AG04450 (cell line): ENCODE results near the gene SHC4. TPM values are rescaled to one million over a fixed set of nuclear protein-coding genes. Genes with fewer than 3 reads are reported as not detected.

Source experiments
- CTCF ChIA-PET: fragments of 300-600, 350-600 bp; formaldehyde crosslinking; extraction: SDS; loops from one replicate; lab custom pipeline; 2022; ENCODE audit warnings: antibody characterized with exemption, inconsistent platforms; lab: Charles Lee
- POLR2A ChIA-PET: fragments of 350-600 bp; formaldehyde crosslinking; extraction: SDS; loops from one replicate; lab custom pipeline; 2021; ENCODE audit warnings: antibody characterized with exemption, inconsistent platforms; lab: Yijun Ruan, JAX
- DNase-seq: peaks from one replicate; pipeline ENCODE4 v3.0.0-alpha.2; 2011; ENCODE audit warnings: low read depth, low spot score
- H3K27ac ChIP-seq: one replicate; pipeline ENCODE4 v1.5.1; 2012; ENCODE audit warnings: low read depth, low read length, control low read depth
- H3K27me3 ChIP-seq: one replicate; pipeline ENCODE4 v1.6.0; 2012; ENCODE audit warnings: low read length; ENCODE audit not compliant: control insufficient read depth, insufficient read depth
- H3K4me3 ChIP-seq: 2 replicates; pipeline ENCODE4 v1.5.1; 2011; ENCODE audit warnings: mild to moderate bottlenecking, low read depth, low read length, control low read depth
- H3K9me3 ChIP-seq: 2 replicates; pipeline ENCODE4 v1.5.1; 2012; ENCODE audit warnings: low read length; ENCODE audit not compliant: control insufficient read depth, insufficient read depth
- polyA plus RNA-seq: library from polyadenylated mRNA; depleted of rRNA; stranded (reverse); fragments of >200 nt; gene quantifications from 2 replicates; pipeline ENCODE4 v1.2.3, GENCODE V29; 2011
- TF ChIP-seq, protein P1 (sequence below): IDR thresholded peaks from 2 replicates; pipeline ENCODE4 v1.5.1; 2011; ENCODE audit warnings: low read depth, low read length, control low read depth, inconsistent platforms

SHC4 gene
- polyA plus RNA-seq, 1 experiment: 5.1 TPM

- TF ChIP-seq, protein P1, sequence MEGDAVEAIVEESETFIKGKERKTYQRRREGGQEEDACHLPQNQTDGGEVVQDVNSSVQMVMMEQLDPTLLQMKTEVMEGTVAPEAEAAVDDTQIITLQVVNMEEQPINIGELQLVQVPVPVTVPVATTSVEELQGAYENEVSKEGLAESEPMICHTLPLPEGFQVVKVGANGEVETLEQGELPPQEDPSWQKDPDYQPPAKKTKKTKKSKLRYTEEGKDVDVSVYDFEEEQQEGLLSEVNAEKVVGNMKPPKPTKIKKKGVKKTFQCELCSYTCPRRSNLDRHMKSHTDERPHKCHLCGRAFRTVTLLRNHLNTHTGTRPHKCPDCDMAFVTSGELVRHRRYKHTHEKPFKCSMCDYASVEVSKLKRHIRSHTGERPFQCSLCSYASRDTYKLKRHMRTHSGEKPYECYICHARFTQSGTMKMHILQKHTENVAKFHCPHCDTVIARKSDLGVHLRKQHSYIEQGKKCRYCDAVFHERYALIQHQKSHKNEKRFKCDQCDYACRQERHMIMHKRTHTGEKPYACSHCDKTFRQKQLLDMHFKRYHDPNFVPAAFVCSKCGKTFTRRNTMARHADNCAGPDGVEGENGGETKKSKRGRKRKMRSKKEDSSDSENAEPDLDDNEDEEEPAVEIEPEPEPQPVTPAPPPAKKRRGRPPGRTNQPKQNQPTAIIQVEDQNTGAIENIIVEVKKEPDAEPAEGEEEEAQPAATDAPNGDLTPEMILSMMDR: no peak
- Histone ChIP-seq H3K27ac (no peak overlapping the region), H3K4me3 (no peak overlapping the region), H3K9me3 (no peaks in the 10 kb centered on the region), H3K27me3 (no peaks in the 10 kb centered on the region)
- ChIA-PET CTCF (no interaction called here), POLR2A (no interaction called here)
- no peak for DNase-seq
Measured at GRCh38 chr15:48782911-48783310, 180.8 kb downstream of the SHC4 start.

GRCh38 chr15:48781481-48782081 is 182.1 kb downstream of the SHC4 start:
- ChIA-PET POLR2A (no interaction called here), CTCF (no interaction called here)
- no peak for DNase-seq
- Histone ChIP-seq H3K27me3 (no peaks in the 10 kb centered on the region), H3K9me3 (no peaks in the 10 kb centered on the region), H3K4me3 (no peak overlapping the region), H3K27ac (no peak overlapping the region)
- TF ChIP-seq, protein P1: no peak

DNA sequence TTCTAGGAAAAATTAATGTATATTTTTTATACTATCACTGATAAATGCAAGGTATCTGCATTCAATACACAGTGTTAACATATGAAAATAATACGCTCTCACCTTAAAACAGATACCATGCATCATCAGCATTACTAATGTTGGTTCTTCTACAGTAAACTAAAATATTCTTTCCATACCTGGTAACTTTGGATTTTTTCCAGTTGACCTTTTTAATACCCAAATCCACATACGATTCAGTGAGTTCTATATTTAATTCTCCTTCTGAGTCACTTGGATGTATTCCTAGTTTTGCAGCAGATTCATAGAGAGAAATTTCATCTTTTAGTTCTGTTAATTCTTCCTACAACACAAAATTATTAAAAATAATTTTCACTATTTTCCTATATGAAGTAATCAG is 182.7 kb downstream of the SHC4 start:
- Histone ChIP-seq H3K27me3 (no peaks in the 10 kb centered on the region), H3K27ac (no peak overlapping the region), H3K9me3 (no peaks in the 10 kb centered on the region), H3K4me3 (no peak overlapping the region)
- no peak for DNase-seq
- ChIA-PET CTCF (no interaction called here), POLR2A (no interaction called here)
- TF ChIP-seq, protein P1: no peak

GRCh38 chr15:48778331-48778730 is 185.4 kb downstream of the SHC4 start:
- H3K27ac ChIP-seq: no peak overlapping the region
- H3K4me3 ChIP-seq: no peak overlapping the region
- TF ChIP-seq, protein P1: no peak
- ChIA-PET CTCF (interaction anchor here (0.6 kb wide), 1 partner anchor 63 kb away, joined by 6 read pairs; no protein-coding TSS in a partner anchor), POLR2A (interaction anchor here (0.6 kb wide), 1 partner anchor 79 kb away, joined by 4 read pairs; no protein-coding TSS in a partner anchor)
- no peaks in the 10 kb centered on the region for H3K9me3 ChIP-seq
- DNase-seq: no peak
- no peaks in the 10 kb centered on the region for H3K27me3 ChIP-seq

GRCh38 chr15:48777645-48778330 is 185.9 kb downstream of the SHC4 start:
- Histone ChIP-seq H3K9me3 (no peaks in the 10 kb centered on the region), H3K27ac (no peak overlapping the region), H3K4me3 (no peak overlapping the region), H3K27me3 (no peaks in the 10 kb centered on the region)
- DNase-seq: no peak
- POLR2A ChIA-PET: interaction anchor here (0.6 kb wide), 1 partner anchor 79 kb away, joined by 4 read pairs; no protein-coding TSS in a partner anchor
- TF ChIP-seq, protein P1: no peak
- CTCF ChIA-PET: interaction anchor here (0.6 kb wide), 1 partner anchor 63 kb away, joined by 6 read pairs; no protein-coding TSS in a partner anchor
